IMR-90 (cell line): ENCODE data around the gene SUGCT. TPM values are rescaled to one million over a fixed set of nuclear protein-coding genes. Genes with fewer than 3 reads are reported as not detected.

Experiments
- ATAC-seq: fragments of 200-7000 bp; cut with Tn5 transposase; 2 replicates; pipeline ENCODE4 v1.9.1; 2020; ENCODE audit warnings: low read depth, mild to moderate bottlenecking, moderate library complexity
- BruUV-seq: library from RNA; stranded (reverse); fragments of 400-500 nt; replicated peaks from 2 replicates; lab custom pipeline; 2021; lab: Mats Ljungman, UMichigan
- CTCF ChIA-PET: fragments of 300-600 bp; formaldehyde crosslinking; extraction: SDS; loops from one replicate; lab custom pipeline; 2021; ENCODE audit warnings: antibody characterized with exemption; lab: Yijun Ruan, JAX
- POLR2A ChIA-PET: fragments of 300-600 bp; sonication (Branson Sonifier 250); formaldehyde crosslinking; loops from one replicate; lab custom pipeline; 2022; ENCODE audit warnings: antibody characterized with exemption; ENCODE audit not compliant: unreplicated experiment; lab: Charles Lee
- DNase-seq: peaks from one replicate; pipeline ENCODE4 v3.0.0; 2013
- H2AFZ ChIP-seq: replicated peaks from 2 replicates; pipeline ENCODE3; 2013; ENCODE audit warnings: low read length, mild to moderate bottlenecking; ENCODE audit not compliant: poor library complexity
- H2AK5ac ChIP-seq: 2 replicates; pipeline ENCODE4 v1.6.1; 2013; ENCODE audit warnings: low read depth, low read length, inconsistent platforms
- H2AK9ac ChIP-seq: replicated peaks from 2 replicates; pipeline ENCODE3; 2013; ENCODE audit warnings: mild to moderate bottlenecking, low read depth, low read length, moderate library complexity; ENCODE audit not compliant: poor library complexity
- H2BK120ac ChIP-seq: 2 replicates; pipeline ENCODE4 v1.6.1; 2013; ENCODE audit warnings: low read depth, low read length, inconsistent platforms
- H2BK15ac ChIP-seq: 3 replicates; pipeline ENCODE4 v1.6.1; 2013; ENCODE audit warnings: low read depth, low read length, inconsistent platforms
- H2BK20ac ChIP-seq: 2 replicates; pipeline ENCODE4 v1.6.1; 2013; ENCODE audit warnings: low read depth, mild to moderate bottlenecking, inconsistent platforms, low read length, moderate library complexity
- H2BK5ac ChIP-seq: 2 replicates; pipeline ENCODE4 v1.6.1; 2013; ENCODE audit warnings: mild to moderate bottlenecking, low read depth, low read length, inconsistent platforms; ENCODE audit not compliant: poor library complexity, severe bottlenecking
- H3K14ac ChIP-seq: replicated peaks from 2 replicates; pipeline ENCODE4 v1.6.1; 2013; ENCODE audit warnings: low read depth, low read length, inconsistent platforms
- H3K18ac ChIP-seq: 2 replicates; pipeline ENCODE4 v1.6.1; 2013; ENCODE audit warnings: low read depth, low read length, control low read depth
- H3K23ac ChIP-seq: 2 replicates; pipeline ENCODE4 v1.6.1; 2013; ENCODE audit warnings: low read depth, low read length, inconsistent platforms
- H3K27ac ChIP-seq: 2 replicates; pipeline ENCODE4 v1.5.1; 2013; ENCODE audit warnings: mild to moderate bottlenecking, control low read depth, low read length; ENCODE audit not compliant: insufficient read depth
- H3K27me3 ChIP-seq: 2 replicates; pipeline ENCODE4 v1.6.1; 2013; ENCODE audit warnings: low read length; ENCODE audit not compliant: control insufficient read depth, insufficient read depth
- H3K36me3 ChIP-seq: 2 replicates; pipeline ENCODE4 v1.6.1; 2013; ENCODE audit warnings: low read length, mixed read lengths; ENCODE audit not compliant: control insufficient read depth, insufficient read depth
- H3K4ac ChIP-seq: 2 replicates; pipeline ENCODE4 v1.6.1; 2013; ENCODE audit warnings: low read depth, low read length, inconsistent platforms
- H3K4me1 ChIP-seq: 2 replicates; pipeline ENCODE4 v1.6.1; 2013; ENCODE audit warnings: low read length, mixed read lengths; ENCODE audit not compliant: control insufficient read depth, insufficient read depth
- H3K4me2 ChIP-seq: 2 replicates; pipeline ENCODE4 v1.6.1; 2013; ENCODE audit warnings: low read depth, mild to moderate bottlenecking, control low read depth, low read length, moderate library complexity
- H3K4me3 ChIP-seq: 2 replicates; pipeline ENCODE4 v1.5.1; 2013; ENCODE audit warnings: low read depth, mild to moderate bottlenecking, control low read depth, low read length, moderate library complexity; ENCODE audit not compliant: insufficient read depth
- H3K56ac ChIP-seq: 2 replicates; pipeline ENCODE4 v1.6.1; 2013; ENCODE audit warnings: low read length, inconsistent platforms; ENCODE audit not compliant: insufficient read depth; ENCODE audit errors: extremely low read depth
- H3K79me1 ChIP-seq, 2 experiments: 2 replicates each; pipeline ENCODE4 v1.6.1; 2013; ENCODE audit warnings: low read length in 2 of 2, inconsistent platforms in 1 of 2, low read depth in 1 of 2
- H3K9ac ChIP-seq: 2 replicates; pipeline ENCODE4 v1.6.1; 2013; ENCODE audit warnings: low read depth, low read length, control low read depth
- H3K9me1 ChIP-seq: 2 replicates; pipeline ENCODE4 v1.6.1; 2013; ENCODE audit warnings: low read length, inconsistent platforms; ENCODE audit not compliant: insufficient read depth
- H3K9me3 ChIP-seq: 2 replicates; pipeline ENCODE4 v1.6.1; 2013; ENCODE audit warnings: low read length; ENCODE audit not compliant: control insufficient read depth, insufficient read depth
- H4K20me1 ChIP-seq: 2 replicates; pipeline ENCODE4 v1.6.1; 2013; ENCODE audit warnings: low read length, inconsistent platforms; ENCODE audit not compliant: insufficient read depth
- H4K5ac ChIP-seq: 2 replicates; pipeline ENCODE4 v1.6.1; 2013; ENCODE audit warnings: mild to moderate bottlenecking, low read depth, low read length, control low read depth
- H4K8ac ChIP-seq, 2 experiments: 2 replicates each; pipeline ENCODE4 v1.6.1; 2013; ENCODE audit warnings: low read depth in 2 of 2, low read length in 2 of 2, control low read depth in 1 of 2, inconsistent platforms in 1 of 2
- H4K91ac ChIP-seq: 2 replicates; pipeline ENCODE4 v1.6.1; 2013; ENCODE audit warnings: low read depth, low read length, inconsistent platforms; ENCODE audit not compliant: insufficient read depth
- BHLHE40 ChIP-seq: fragments of 150-350 bp; IDR thresholded peaks from 2 replicates; pipeline ENCODE4 v1.6.1; 2016; ENCODE audit warnings: mild to moderate bottlenecking, low read depth, low read length
- CEBPB ChIP-seq: IDR thresholded peaks from 2 replicates; pipeline ENCODE4 v1.6.1; 2012; ENCODE audit warnings: low read depth, low read length, improper control_type of control experiment
- CHD1 ChIP-seq: IDR thresholded peaks from 2 replicates; pipeline ENCODE4 v1.6.1; 2012; ENCODE audit warnings: low read depth, low read length, improper control_type of control experiment
- CTCF ChIP-seq: conservative IDR thresholded peaks from 2 replicates; pipeline ENCODE4 v1.5.1; 2012; ENCODE audit warnings: mild to moderate bottlenecking, low read depth, low read length, improper control_type of control experiment
- ELK1 ChIP-seq: fragments of 150-350 bp; IDR thresholded peaks from 2 replicates; pipeline ENCODE4 v1.6.1; 2016; ENCODE audit warnings: low read depth, mild to moderate bottlenecking, low read length, moderate library complexity, borderline replicate concordance
- FOS ChIP-seq: fragments of 150-350 bp; IDR thresholded peaks from 2 replicates; pipeline ENCODE4 v1.6.1; 2016; ENCODE audit warnings: low read depth, low read length
- MAFK ChIP-seq: IDR thresholded peaks from 2 replicates; pipeline ENCODE4 v1.6.1; 2012; ENCODE audit warnings: low read depth, low read length, improper control_type of control experiment
- MAZ ChIP-seq: IDR thresholded peaks from 2 replicates; pipeline ENCODE4 v1.6.1; 2012; ENCODE audit warnings: low read depth, mild to moderate bottlenecking, low read length, improper control_type of control experiment, moderate library complexity, borderline replicate concordance
- MXI1 ChIP-seq: IDR thresholded peaks from 2 replicates; pipeline ENCODE4 v1.6.1; 2012; ENCODE audit warnings: low read depth, mild to moderate bottlenecking, low read length, moderate library complexity, borderline replicate concordance
- NFE2L2 ChIP-seq: fragments of 150-350 bp; IDR thresholded peaks from 2 replicates; pipeline ENCODE4 v1.6.1; 2016; ENCODE audit warnings: low read depth, mild to moderate bottlenecking, low read length
- POLR2A ChIP-seq: IDR thresholded peaks from 2 replicates; pipeline ENCODE4 v1.6.1; 2012; ENCODE audit warnings: mild to moderate bottlenecking, low read depth, low read length
- RAD21 ChIP-seq: IDR thresholded peaks from 2 replicates; pipeline ENCODE4 v1.6.1; 2012; ENCODE audit warnings: low read length, improper control_type of control experiment
- RCOR1 ChIP-seq: IDR thresholded peaks from 2 replicates; pipeline ENCODE4 v1.6.1; 2012; ENCODE audit warnings: mild to moderate bottlenecking, low read length, improper control_type of control experiment; ENCODE audit not compliant: insufficient replicate concordance
- RFX5 ChIP-seq: IDR thresholded peaks from 2 replicates; pipeline ENCODE4 v1.8.0; 2012; ENCODE audit warnings: low read depth, mild to moderate bottlenecking, low read length, moderate library complexity
- SMC3 ChIP-seq: fragments of 150-350 bp; IDR thresholded peaks from 2 replicates; pipeline ENCODE4 v1.6.1; 2016; ENCODE audit warnings: low read depth, mild to moderate bottlenecking, antibody characterized with exemption, low read length, moderate library complexity
- USF2 ChIP-seq: fragments of 150-350 bp; IDR thresholded peaks from 2 replicates; pipeline ENCODE4 v1.6.1; 2017; ENCODE audit warnings: mild to moderate bottlenecking, antibody characterized with exemption, low read length, low read depth
- WGBS, 2 experiments: methylation state at CpG; one replicate each; pipeline versions ENCODE4 v1.1.5 to v1.1.7; 2013; ENCODE audit warnings: missing lambda C conversion rate in 2 of 2; ENCODE audit not compliant: insufficient read length in 1 of 2; ENCODE audit errors: extremely low coverage in 2 of 2; 5-methylcytosine and 5-hydroxymethylcytosine counted together
- dilution Hi-C: fragments of 300-500 bp; cut with HindIII; formaldehyde crosslinking; loops from one replicate; pipeline ENCODE4 v1.14.3; 2018; ENCODE audit warnings: low sequenced_read_pairs; ENCODE audit not compliant: unreplicated experiment
- in situ Hi-C: fragments of 300-500 bp; cut with MboI; formaldehyde crosslinking; loops from 3 replicates; pipeline ENCODE4 v1.14.3; 2019; ENCODE audit warnings: low sequenced_read_pairs, inconsistent platforms, mixed read lengths
- intact Hi-C: fragments of 100-400 bp; cut with micrococcal nuclease; formaldehyde crosslinking; loops from 2 replicates; pipeline ENCODE4 v1.10.0; 2022
- polyA plus RNA-seq, 3 experiments: library from polyadenylated mRNA; depleted of rRNA; stranded (reverse); fragments of >200 nt; gene quantifications; 2 replicates each; pipeline ENCODE4 v1.2.3, GENCODE V29; 2012; ENCODE audit warnings: low replicate concordance in 1 of 3
- total RNA-seq: library from RNA; depleted of rRNA; stranded (reverse); fragments of >200 nt; gene quantifications from 2 replicates; pipeline ENCODE4 v1.2.3, GENCODE V29; 2012

Gene SUGCT
- total and polyA plus RNA-seq, 2 of the 4 experiments (the other 2 are of a cell fraction): 5.9 to 8.3 TPM

- Histone ChIP-seq H4K5ac (no peak overlapping the region), H2AFZ (no peak overlapping the region), H3K4ac (no peak overlapping the region), H3K36me3 (no peaks in the 10 kb centered on the region), H3K4me3 (no peak overlapping the region), H3K9ac (no peak overlapping the region), H2AK9ac (no peak overlapping the region), H2AK5ac (no peak overlapping the region), H3K9me1 (peaks cover 3% of the 10 kb centered on the region; the same call in 1 of the 2 replicates), H3K4me2 (no peak overlapping the region), H3K23ac (no peak overlapping the region), H4K8ac (no peak overlapping the region; a peak in 1 of 4 replicates), H3K4me1 (peaks cover 2% of the 10 kb centered on the region; the same call in 1 of the 2 replicates), H2BK5ac (no peak overlapping the region), H3K27ac (no peak overlapping the region), H2BK20ac (no peak overlapping the region), H3K18ac (no peak overlapping the region), H3K27me3 (no peaks in the 10 kb centered on the region), H3K9me3 (no peaks in the 10 kb centered on the region), H2BK120ac (no peak overlapping the region), H4K91ac (no peak overlapping the region), H3K79me1 (no peaks in the 10 kb centered on the region), H3K14ac (no peak overlapping the region), H3K56ac (no peak overlapping the region), H4K20me1 (no peaks in the 10 kb centered on the region), H2BK15ac (no peak overlapping the region)
- dilution Hi-C loops (no loop called here), intact Hi-C loops (no loop called here), in situ Hi-C loops (no loop called here)
- BruUV-seq: no TSS peak
- POLR2A ChIA-PET: no interaction called here
- WGBS, 2 experiments: no CpG with 5 or more reads among the region's 3 CpGs
- ATAC-seq (peak; percentile 44; the same call in 1 of the 2 replicates), DNase-seq (peak; percentile 47)
- no peak for TF ChIP-seq MAFK
- no peak for TF ChIP-seq NFE2L2
- TF ChIP-seq SMC3: no peak
- TF ChIP-seq RCOR1: no peak
- no peak for TF ChIP-seq RFX5
- no peak for TF ChIP-seq MAZ
- TF ChIP-seq CHD1: no peak
- TF ChIP-seq RAD21: no peak
- TF ChIP-seq CEBPB: no peak
- no peak for TF ChIP-seq FOS
- no peak for TF ChIP-seq USF2
- no peak for TF ChIP-seq BHLHE40
- no peak for TF ChIP-seq ELK1
- no peak for TF ChIP-seq POLR2A
- TF ChIP-seq CTCF: no peak
- no peak for TF ChIP-seq MXI1
- CTCF ChIA-PET: no interaction called here
These were observed 221.5 kb downstream of the SUGCT start for GRCh38 chr7:40356312-40356711.
